ENCODE measurements around the gene SHKBP1.
A peak's percentile ranks its signal among the peaks of the same experiment; 100 is the strongest.

The SHKBP1 gene

DNA sequence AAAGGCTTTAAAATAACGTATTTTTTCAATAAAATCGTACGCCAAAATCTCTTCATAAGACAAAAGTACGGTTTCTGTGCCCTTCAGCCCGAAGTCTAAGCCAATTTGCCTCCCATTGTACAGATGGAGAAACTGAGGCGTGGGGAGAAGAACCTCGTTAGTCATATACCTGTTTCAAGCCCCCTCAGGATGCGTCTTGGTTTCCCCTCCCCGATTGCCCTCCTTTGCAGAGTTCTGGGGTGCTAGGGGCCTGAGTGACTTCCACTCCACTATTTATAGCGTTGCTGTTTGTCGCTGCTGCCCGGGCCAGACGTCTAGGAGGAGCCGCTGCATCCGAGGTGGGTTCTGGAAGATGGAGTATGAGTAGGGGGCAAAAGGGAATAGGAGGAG, 22.2 kb downstream of the SHKBP1 start (continued):
- 0 out of 2 replicates have a peak, but pooled peaks have one; percentile 18 for TF ChIP-seq ZBTB44 (tag by site-specific recombination; IDR thresholded peaks at IDR 0.05)
- TF ChIP-seq ZNF513 (tag by site-specific recombination; IDR thresholded peaks at IDR 0.05) = 0 out of 2 replicates have a peak, but pooled peaks have one; percentile 51
- 0 out of 2 replicates have a peak, but pooled peaks have one; percentile 45 for TF ChIP-seq YY1 (tag by site-specific recombination; IDR thresholded peaks at IDR 0.05)
- TF ChIP-seq, protein P1, sequence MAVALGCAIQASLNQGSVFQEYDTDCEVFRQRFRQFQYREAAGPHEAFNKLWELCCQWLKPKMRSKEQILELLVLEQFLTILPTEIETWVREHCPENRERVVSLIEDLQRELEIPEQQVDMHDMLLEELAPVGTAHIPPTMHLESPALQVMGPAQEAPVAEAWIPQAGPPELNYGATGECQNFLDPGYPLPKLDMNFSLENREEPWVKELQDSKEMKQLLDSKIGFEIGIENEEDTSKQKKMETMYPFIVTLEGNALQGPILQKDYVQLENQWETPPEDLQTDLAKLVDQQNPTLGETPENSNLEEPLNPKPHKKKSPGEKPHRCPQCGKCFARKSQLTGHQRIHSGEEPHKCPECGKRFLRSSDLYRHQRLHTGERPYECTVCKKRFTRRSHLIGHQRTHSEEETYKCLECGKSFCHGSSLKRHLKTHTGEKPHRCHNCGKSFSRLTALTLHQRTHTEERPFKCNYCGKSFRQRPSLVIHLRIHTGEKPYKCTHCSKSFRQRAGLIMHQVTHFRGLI (tag by site-specific recombination; IDR thresholded peaks at IDR 0.05) = no peak
- 0 out of 2 replicates have a peak, but pooled peaks have one; percentile 58 for TF ChIP-seq ZNF768 (tag by site-specific recombination; IDR thresholded peaks at IDR 0.05)
- TF ChIP-seq ZNF169 (tag by site-specific recombination; IDR thresholded peaks at IDR 0.05) = peak; percentile 59; the same call in 1 of the 2 replicates
- no peak for TF ChIP-seq ZNF174 (tag by site-specific recombination; IDR thresholded peaks at IDR 0.05)

DNA sequence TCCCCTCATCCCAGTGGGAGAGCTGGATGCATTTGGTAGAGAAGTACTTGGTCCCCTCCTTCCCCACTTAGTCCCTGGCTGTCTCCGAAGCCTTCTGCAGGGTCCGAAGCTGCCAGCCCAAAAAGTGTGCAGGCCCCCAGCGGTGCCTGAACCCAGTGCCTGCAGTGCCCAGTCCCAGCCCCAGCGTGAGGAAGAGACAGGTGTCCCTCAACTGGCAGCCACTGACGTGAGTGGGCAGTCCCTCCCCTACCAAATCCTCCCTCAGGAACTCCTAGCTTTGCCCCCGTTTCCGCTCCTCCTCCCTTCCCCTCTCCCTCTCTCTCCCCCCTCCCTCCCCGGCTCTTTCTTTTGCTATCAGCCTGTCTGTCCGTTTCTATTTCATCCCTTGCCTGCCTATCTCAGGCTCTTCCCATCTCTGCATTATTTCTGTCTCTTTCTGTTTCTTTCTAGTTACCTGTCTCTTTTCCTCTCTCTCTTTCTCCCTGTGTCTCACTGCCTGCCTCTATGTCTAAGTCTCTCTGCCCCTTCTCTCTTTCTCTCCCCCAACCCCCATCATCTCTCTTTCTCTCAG, 22.7 kb downstream of the SHKBP1 start:
- ChIA-PET POLR2A (interaction anchor here (0.7 to 2.3 kb wide), 8 partner anchors 24 to 202 kb away, joined by 3 to 15 read pairs (median 4); no protein-coding TSS in a partner anchor), CTCF (interaction anchor here (0.6 to 20.7 kb wide), 30 partner anchors 8 to 294 kb away, joined by 3 to 470 read pairs (median 4); partner anchors contain the start of genes BLVRB and SERTAD1)
- Histone ChIP-seq H3K27ac (ENCODE audit: extremely low read depth, low read depth, low read length) (no peak overlapping the region), H3K36me3 (ENCODE audit: control insufficient read depth in 2 of 2, insufficient read depth in 1 of 2, low read length in 2 of 2) (no peaks in the 10 kb centered on the region), H3K4me1 (ENCODE audit: control insufficient read depth, insufficient read depth, low read length) (peaks cover 58% of the 10 kb centered on the region), H3K4me3 (ENCODE audit: low read depth, low read length) (no peak overlapping the region), H3K9me3 (ENCODE audit: control insufficient read depth, insufficient read depth, low read depth, low read length) (no peaks in the 10 kb centered on the region)
- TF ChIP-seq ZNF785 (tag by site-specific recombination; IDR thresholded peaks at IDR 0.05) (no peak), ZNF518A (tag by site-specific recombination; conservative IDR thresholded peaks at IDR 0.05; ENCODE audit: low read depth) (no peak), ZNF114 (tag by site-specific recombination; IDR thresholded peaks at IDR 0.05) (no peak), ZNF514 (tag by site-specific recombination; IDR thresholded peaks at IDR 0.05) (no peak), KLF1 (tag by site-specific recombination; IDR thresholded peaks at IDR 0.05) (peak; percentile 71), ZNF223 (tag by site-specific recombination; IDR thresholded peaks at IDR 0.05) (no peak), WT1 (tag by site-specific recombination; IDR thresholded peaks at IDR 0.05) (peak; percentile 93), BCL11B (tag by site-specific recombination; IDR thresholded peaks at IDR 0.05; ENCODE audit: low read depth) (peak; percentile 86), ZNF221 (tag by site-specific recombination; IDR thresholded peaks at IDR 0.05; ENCODE audit: borderline replicate concordance) (no peak), ZNF214 (tag by site-specific recombination; IDR thresholded peaks at IDR 0.05; ENCODE audit: borderline replicate concordance) (no peak), ZNF416 (tag by site-specific recombination; IDR thresholded peaks at IDR 0.05) (no peak)
- TF ChIP-seq, protein P2, sequence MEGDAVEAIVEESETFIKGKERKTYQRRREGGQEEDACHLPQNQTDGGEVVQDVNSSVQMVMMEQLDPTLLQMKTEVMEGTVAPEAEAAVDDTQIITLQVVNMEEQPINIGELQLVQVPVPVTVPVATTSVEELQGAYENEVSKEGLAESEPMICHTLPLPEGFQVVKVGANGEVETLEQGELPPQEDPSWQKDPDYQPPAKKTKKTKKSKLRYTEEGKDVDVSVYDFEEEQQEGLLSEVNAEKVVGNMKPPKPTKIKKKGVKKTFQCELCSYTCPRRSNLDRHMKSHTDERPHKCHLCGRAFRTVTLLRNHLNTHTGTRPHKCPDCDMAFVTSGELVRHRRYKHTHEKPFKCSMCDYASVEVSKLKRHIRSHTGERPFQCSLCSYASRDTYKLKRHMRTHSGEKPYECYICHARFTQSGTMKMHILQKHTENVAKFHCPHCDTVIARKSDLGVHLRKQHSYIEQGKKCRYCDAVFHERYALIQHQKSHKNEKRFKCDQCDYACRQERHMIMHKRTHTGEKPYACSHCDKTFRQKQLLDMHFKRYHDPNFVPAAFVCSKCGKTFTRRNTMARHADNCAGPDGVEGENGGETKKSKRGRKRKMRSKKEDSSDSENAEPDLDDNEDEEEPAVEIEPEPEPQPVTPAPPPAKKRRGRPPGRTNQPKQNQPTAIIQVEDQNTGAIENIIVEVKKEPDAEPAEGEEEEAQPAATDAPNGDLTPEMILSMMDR (tag by site-specific recombination; IDR thresholded peaks at IDR 0.05) = no peak
- TF ChIP-seq, protein P3, sequence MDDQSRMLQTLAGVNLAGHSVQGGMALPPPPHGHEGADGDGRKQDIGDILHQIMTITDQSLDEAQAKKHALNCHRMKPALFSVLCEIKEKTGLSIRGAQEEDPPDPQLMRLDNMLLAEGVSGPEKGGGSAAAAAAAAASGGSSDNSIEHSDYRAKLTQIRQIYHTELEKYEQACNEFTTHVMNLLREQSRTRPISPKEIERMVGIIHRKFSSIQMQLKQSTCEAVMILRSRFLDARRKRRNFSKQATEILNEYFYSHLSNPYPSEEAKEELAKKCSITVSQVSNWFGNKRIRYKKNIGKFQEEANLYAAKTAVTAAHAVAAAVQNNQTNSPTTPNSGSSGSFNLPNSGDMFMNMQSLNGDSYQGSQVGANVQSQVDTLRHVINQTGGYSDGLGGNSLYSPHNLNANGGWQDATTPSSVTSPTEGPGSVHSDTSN (CRISPR knock-in tag; IDR thresholded peaks at IDR 0.05) = no peak
